CD4-positive, alpha-beta T cell (primary cell): ENCODE results near the gene ADGRE1. TPM values are rescaled to one million over a fixed set of nuclear protein-coding genes. Genes with fewer than 3 reads are reported as not detected.

Experiments used
- ATAC-seq: fragments of 200-7000 bp; cut with Tn5 transposase; one replicate; pipeline ENCODE4 v1.10.0; 2022; ENCODE audit warnings: mild to moderate bottlenecking; ENCODE audit not compliant: poor library complexity
- CTCF ChIA-PET: fragments of 350-600 bp; sonication (Branson Sonifier 250); formaldehyde crosslinking; loops from one replicate; lab custom pipeline; 2021; ENCODE audit warnings: antibody characterized with exemption, inconsistent platforms; lab: Charles Lee
- POLR2A ChIA-PET: fragments of 350-600 bp; sonication (Branson Sonifier 250); formaldehyde crosslinking; loops from one replicate; lab custom pipeline; 2021; ENCODE audit warnings: antibody characterized with exemption, inconsistent platforms; lab: Charles Lee
- DNase-seq, 14 experiments: peaks; one replicate each; pipeline ENCODE4 v3.0.0-alpha.2; 2013 to 2020; ENCODE audit warnings: mixed read lengths in 2 of 14
- H3K27ac ChIP-seq, 2 donors: one replicate each; pipeline versions ENCODE4 v1.5.1 to v1.7.0; 2013; ENCODE audit warnings: low read length in 2 of 2, low read depth in 1 of 2, mild to moderate bottlenecking in 1 of 2
- H3K27me3 ChIP-seq, 2 experiments: 1 replicate in 1 of 2; 2 replicates in 1 of 2; pipeline versions ENCODE4 v1.6.1 to v1.7.0; 2013; ENCODE audit warnings: low read length in 2 of 2, control low read depth in 1 of 2, mild to moderate bottlenecking in 1 of 2, moderate library complexity in 1 of 2; ENCODE audit not compliant: insufficient read depth in 2 of 2, control insufficient read depth in 1 of 2
- H3K36me3 ChIP-seq: one replicate; pipeline ENCODE4 v1.6.1; 2013; ENCODE audit warnings: low read length, control low read depth; ENCODE audit not compliant: insufficient read depth
- H3K4me1 ChIP-seq: one replicate; pipeline ENCODE4 v1.6.1; 2013; ENCODE audit warnings: low read length, control low read depth; ENCODE audit not compliant: insufficient read depth
- H3K4me3 ChIP-seq: one replicate; pipeline ENCODE4 v1.5.1; 2013; ENCODE audit warnings: mild to moderate bottlenecking, low read length, moderate library complexity
- H3K9me3 ChIP-seq, 2 experiments: 1 replicate in 1 of 2; 2 replicates in 1 of 2; pipeline versions ENCODE4 v1.6.1 to v1.7.0; 2013; ENCODE audit warnings: low read length in 2 of 2, mild to moderate bottlenecking in 2 of 2, control low read depth in 1 of 2, moderate library complexity in 1 of 2; ENCODE audit not compliant: control insufficient read depth in 1 of 2, insufficient read depth in 1 of 2
- H3K27ac Mint-ChIP-seq: one replicate; pipeline ENCODE4 v1.8.0; 2020; ENCODE audit warnings: mixed read lengths
- H3K27me3 Mint-ChIP-seq: one replicate; pipeline ENCODE4 v1.8.0; 2021; ENCODE audit warnings: mixed read lengths
- H3K36me3 Mint-ChIP-seq: one replicate; pipeline ENCODE4 v1.8.0; 2021; ENCODE audit warnings: low read depth, mixed read lengths
- H3K4me1 Mint-ChIP-seq: one replicate; pipeline ENCODE4 v1.8.0; 2021; ENCODE audit warnings: low read depth, mixed read lengths
- H3K4me3 Mint-ChIP-seq: one replicate; pipeline ENCODE4 v1.8.0; 2020; ENCODE audit warnings: mild to moderate bottlenecking, mixed read lengths
- H3K9me3 Mint-ChIP-seq: one replicate; pipeline ENCODE4 v1.8.0; 2020; ENCODE audit warnings: mixed read lengths
- CTCF ChIP-seq: fragments of 200-600 bp; IDR thresholded peaks from one replicate; pipeline ENCODE4 v1.8.0; 2022; ENCODE audit warnings: antibody characterized with exemption, mild to moderate bottlenecking
- intact Hi-C, 2 experiments: fragments of 100-400 bp; cut with DNase I in 1 of 2; cut with micrococcal nuclease in 1 of 2; formaldehyde crosslinking; loops; one replicate each; pipeline versions ENCODE4 v1.15.1 to v1.9.0; 2023 to 2025; cut with DNase I, micrococcal nuclease
- total RNA-seq, 174 experiments: library from RNA in 2 of 174; stranded (reverse) in 2 of 174; gene quantifications; one replicate each; pipeline ENCODE4 v1.2.3 and lab custom pipeline; 2021 to 2026

ADGRE1 gene
- total RNA-seq, 2 experiments from 2014 or later, result 5.4 to 6.0 TPM

GRCh38 chr19:6947745-6948144, 60.4 kb downstream of the ADGRE1 start:
- no peak overlapping the region for H3K4me3 ChIP-seq
- Mint-ChIP-seq H3K27me3 (peaks cover 1% of the 10 kb centered on the region), H3K36me3 (peaks cover 4% of the 10 kb centered on the region), H3K4me3 (no peak overlapping the region), H3K9me3 (no peaks in the 10 kb centered on the region), H3K27ac (no peak overlapping the region), H3K4me1 (peaks cover 16% of the 10 kb centered on the region)
- DNase-seq (peak in 1 of 14 experiments; percentile 23), ATAC-seq (no peak)
- POLR2A ChIA-PET, result no interaction called here
- H3K36me3 ChIP-seq, result no peaks in the 10 kb centered on the region
- CTCF ChIA-PET, result interaction anchor here (0.7 kb wide), 1 partner anchor 970 kb away, joined by 3 read pairs; no protein-coding TSS in a partner anchor
- intact Hi-C loops, result no loop called here
- no peaks in the 10 kb centered on the region for H3K27me3 ChIP-seq
- no peak overlapping the region for H3K27ac ChIP-seq
- peaks cover 4% of the 10 kb centered on the region for H3K4me1 ChIP-seq
- TF ChIP-seq CTCF, result no peak
- H3K9me3 ChIP-seq, result no peaks in the 10 kb centered on the region

GRCh38 chr19:6948884-6949283, 61.5 kb downstream of the ADGRE1 start:
- Histone ChIP-seq H3K27ac (no peak overlapping the region), H3K4me1 (peaks cover 4% of the 10 kb centered on the region), H3K9me3 (no peaks in the 10 kb centered on the region), H3K27me3 (no peaks in the 10 kb centered on the region), H3K4me3 (no peak overlapping the region), H3K36me3 (no peaks in the 10 kb centered on the region)
- DNase-seq (no peak), ATAC-seq (no peak)
- intact Hi-C loops, result no loop called here
- peaks cover 10% of the 10 kb centered on the region for H3K36me3 Mint-ChIP-seq
- no peak overlapping the region for H3K4me3 Mint-ChIP-seq
- POLR2A ChIA-PET, result interaction anchor here (0.6 kb wide), 1 partner anchor 689 kb away, joined by 3 read pairs; no protein-coding TSS in a partner anchor
- H3K4me1 Mint-ChIP-seq, result peaks cover 16% of the 10 kb centered on the region
- peaks cover 8% of the 10 kb centered on the region for H3K27me3 Mint-ChIP-seq
- no peak for TF ChIP-seq CTCF
- no peak overlapping the region for H3K27ac Mint-ChIP-seq
- H3K9me3 Mint-ChIP-seq, result no peaks in the 10 kb centered on the region
- CTCF ChIA-PET, result no interaction called here

GRCh38 chr19:6952956-6953355, 65.6 kb downstream of the ADGRE1 start:
- Mint-ChIP-seq H3K9me3 (no peaks in the 10 kb centered on the region), H3K36me3 (peaks cover 29% of the 10 kb centered on the region), H3K27me3 (peaks cover 8% of the 10 kb centered on the region), H3K27ac (no peak overlapping the region), H3K4me1 (peaks cover 4% of the 10 kb centered on the region), H3K4me3 (no peak overlapping the region)
- no peaks in the 10 kb centered on the region for H3K9me3 ChIP-seq
- no peak for ATAC-seq
- intact Hi-C loops, result no loop called here
- H3K36me3 ChIP-seq, result no peaks in the 10 kb centered on the region
- no peak overlapping the region for H3K27ac ChIP-seq
- no peak overlapping the region for H3K4me3 ChIP-seq
- H3K27me3 ChIP-seq, result no peaks in the 10 kb centered on the region
- H3K4me1 ChIP-seq, result no peaks in the 10 kb centered on the region
- DNase-seq, result no peak
- TF ChIP-seq CTCF, result no peak
- ChIA-PET CTCF (interaction anchor here (0.6 to 1.3 kb wide), 2 partner anchors 11 to 1174 kb away, joined by 3 to 4 read pairs; no protein-coding TSS in a partner anchor), POLR2A (no interaction called here)
